ENCODE measurements around the gene TM9SF3.
"Not testable (repeated sequence)": the region's sequence is repeated elsewhere in the genome, so short reads cannot be mapped to it uniquely, and the experiment has no call there.

Gene TM9SF3

GRCh38 chr10:96565774-96566173 is 21.0 kb downstream of the TM9SF3 start:
- no peak for DNase-seq

- no peak for DNase-seq
Measured at GRCh38 chr10:96560966-96561887, 25.6 kb downstream of the TM9SF3 start.

GRCh38 chr10:96560489-96560888 is 26.3 kb downstream of the TM9SF3 start:
- DNase-seq, result no peak

DNA sequence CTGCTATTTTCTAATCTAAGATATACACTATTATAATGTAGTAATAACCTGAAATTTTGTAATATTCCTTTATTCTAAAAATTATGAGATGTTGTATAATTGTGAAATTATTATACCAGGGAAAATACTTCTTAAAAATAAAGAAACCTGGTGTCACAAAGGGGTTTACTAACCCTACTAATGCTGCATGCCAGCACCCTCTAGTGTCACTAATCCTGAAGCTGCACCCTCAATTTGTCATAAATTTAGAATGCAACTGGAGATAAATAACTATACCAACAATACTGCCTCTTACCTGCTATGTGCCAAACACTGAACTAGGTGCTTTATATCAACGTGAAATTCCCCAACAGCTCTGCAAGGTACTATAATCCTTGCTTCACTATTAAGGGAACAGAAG is 30.8 kb downstream of the TM9SF3 start:
- DNase-seq, result no peak

DNA sequence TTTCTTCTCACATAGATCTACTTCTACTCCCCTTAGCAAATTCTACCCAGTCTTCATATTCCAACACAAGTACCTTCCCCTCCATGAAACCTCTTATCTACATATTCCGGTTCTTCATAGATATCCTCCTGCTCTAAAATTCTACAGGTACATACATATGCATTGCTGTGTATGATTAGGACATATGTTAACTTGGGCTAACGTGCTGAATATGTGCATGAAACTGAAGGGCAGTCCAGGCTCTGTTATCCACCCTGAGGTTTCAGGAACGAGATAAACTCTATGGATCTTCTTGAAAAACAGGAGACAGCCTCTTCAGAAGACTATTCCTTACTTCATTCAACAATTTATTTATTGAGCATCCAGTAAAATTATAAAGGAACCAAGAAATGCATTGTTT is 31.5 kb downstream of the TM9SF3 start:
- no peak for DNase-seq

- DNase-seq, result no peak
Measured at GRCh38 chr10:96548589-96548988, 38.2 kb downstream of the TM9SF3 start.

GRCh38 chr10:96545558-96545957 is 41.3 kb downstream of the TM9SF3 start:
- DNase-seq, result not testable (repeated sequence)

DNA sequence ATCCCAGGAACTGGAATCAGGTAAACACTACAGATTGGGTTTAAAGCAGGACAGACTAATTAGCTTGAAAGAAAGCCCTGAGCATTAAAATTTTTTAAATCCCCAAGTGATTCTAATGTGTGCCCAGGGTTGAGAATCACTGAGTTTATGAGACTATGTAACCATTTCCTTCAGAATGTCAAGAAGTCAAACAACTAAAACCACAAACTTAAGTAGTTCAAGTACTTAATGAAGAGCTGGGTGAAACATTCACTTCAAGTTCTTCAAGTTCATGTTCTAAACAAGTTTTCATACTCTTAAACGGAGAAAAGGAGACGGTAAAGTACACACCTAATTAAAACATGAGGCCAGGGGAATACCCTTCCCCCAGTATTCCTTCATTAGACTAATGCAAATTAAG is 44.9 kb downstream of the TM9SF3 start:
- DNase-seq, result no peak

DNA sequence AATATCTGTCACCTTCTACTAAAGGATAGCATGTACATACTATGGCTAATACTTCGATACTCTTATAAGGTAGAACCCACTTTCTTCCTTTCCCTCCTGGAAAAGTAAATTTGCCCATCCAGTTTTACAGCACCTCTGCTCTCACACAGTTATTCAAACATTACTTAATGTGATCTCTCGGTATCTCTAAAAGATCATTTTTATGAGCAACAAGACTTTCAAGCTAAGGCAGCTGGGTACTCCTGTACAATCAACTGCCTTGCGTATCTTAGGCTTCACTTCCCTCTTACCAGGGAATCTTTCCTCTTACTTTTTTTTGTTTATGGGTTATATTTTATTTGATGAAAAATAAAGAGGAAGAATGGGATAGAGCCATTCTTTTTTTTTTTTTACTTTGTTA is 46.6 kb downstream of the TM9SF3 start:
- DNase-seq, result no peak

DNA sequence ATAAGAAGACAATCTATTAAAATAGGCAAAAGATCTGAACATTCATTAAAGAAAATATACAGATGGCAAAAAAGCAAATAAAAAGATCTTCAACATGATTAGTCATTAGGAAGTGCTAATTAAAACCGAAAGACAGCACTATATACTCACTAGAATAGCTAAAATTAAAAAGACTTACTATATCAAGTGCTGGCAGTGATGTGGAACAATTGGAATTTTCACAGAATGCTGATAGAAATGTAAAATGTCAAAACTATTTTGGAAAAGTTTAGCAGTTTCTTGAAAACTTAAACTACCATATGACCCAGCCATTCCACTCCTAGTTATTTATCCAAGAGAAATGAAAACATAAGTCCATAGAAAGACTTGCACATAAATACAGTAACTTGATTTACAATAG is 48.1 kb downstream of the TM9SF3 start:
- no peak for DNase-seq

DNA sequence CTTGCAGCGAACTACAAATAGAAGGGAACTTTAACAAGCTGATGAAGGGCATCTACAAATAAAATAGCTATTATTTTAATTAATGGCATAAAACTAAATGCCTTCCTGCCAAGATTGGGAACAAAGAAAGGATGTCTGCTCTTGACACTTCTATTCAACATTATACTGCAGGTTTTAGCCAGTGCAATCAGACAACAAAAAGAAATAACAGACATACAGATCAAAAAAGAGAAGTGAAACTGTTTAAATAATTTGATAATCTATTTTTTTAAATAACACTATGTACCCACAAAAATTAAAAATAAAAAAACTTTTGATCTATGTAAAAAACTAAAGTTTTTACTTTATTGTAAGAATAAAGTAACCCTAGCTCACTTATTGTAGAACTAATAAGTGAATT is 50.7 kb downstream of the TM9SF3 start:
- DNase-seq, result no peak

- DNase-seq, result no peak
Measured at GRCh38 chr10:96532523-96532922, 54.3 kb downstream of the TM9SF3 start.

GRCh38 chr10:96529634-96530279 is 57.1 kb downstream of the TM9SF3 start:
- no peak for DNase-seq

- DNase-seq, result no peak
Measured at GRCh38 chr10:96524741-96525140, 62.1 kb downstream of the TM9SF3 start.

- no peak for DNase-seq
Measured at GRCh38 chr10:96517284-96517683, 69.5 kb downstream of the TM9SF3 start.

DNA sequence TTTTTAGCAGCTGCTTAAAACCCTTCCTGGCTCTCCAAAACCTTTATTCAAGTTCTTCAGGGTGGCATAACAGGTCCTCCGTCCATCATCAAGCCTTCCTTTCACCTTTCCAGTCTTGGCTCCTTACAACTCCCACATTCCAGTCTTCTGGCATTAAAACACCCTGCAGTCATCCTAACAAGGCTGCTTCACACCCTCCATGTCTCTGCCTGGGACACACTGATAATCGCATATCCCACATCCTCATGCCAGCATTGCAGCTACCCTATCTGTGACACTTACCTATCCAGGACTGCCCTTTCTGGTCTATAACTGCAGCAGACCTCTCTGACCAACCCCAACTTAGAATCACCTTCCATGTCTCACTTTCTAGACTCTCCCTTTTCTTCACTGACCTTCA is 70.5 kb downstream of the TM9SF3 start:
- DNase-seq, result no peak

GRCh38 chr10:96513698-96514561 is 72.9 kb downstream of the TM9SF3 start, which contains the start of gene TLL2:
Gene TLL2, minus strand, starts transcription at chr10:96513926. Its CDS starts 241 bp downstream, at chr10:96513685.
- peak; percentile 75 for DNase-seq

- no peak for DNase-seq
Measured at GRCh38 chr10:96513305-96513697, 73.5 kb downstream of the TM9SF3 start.

DNA sequence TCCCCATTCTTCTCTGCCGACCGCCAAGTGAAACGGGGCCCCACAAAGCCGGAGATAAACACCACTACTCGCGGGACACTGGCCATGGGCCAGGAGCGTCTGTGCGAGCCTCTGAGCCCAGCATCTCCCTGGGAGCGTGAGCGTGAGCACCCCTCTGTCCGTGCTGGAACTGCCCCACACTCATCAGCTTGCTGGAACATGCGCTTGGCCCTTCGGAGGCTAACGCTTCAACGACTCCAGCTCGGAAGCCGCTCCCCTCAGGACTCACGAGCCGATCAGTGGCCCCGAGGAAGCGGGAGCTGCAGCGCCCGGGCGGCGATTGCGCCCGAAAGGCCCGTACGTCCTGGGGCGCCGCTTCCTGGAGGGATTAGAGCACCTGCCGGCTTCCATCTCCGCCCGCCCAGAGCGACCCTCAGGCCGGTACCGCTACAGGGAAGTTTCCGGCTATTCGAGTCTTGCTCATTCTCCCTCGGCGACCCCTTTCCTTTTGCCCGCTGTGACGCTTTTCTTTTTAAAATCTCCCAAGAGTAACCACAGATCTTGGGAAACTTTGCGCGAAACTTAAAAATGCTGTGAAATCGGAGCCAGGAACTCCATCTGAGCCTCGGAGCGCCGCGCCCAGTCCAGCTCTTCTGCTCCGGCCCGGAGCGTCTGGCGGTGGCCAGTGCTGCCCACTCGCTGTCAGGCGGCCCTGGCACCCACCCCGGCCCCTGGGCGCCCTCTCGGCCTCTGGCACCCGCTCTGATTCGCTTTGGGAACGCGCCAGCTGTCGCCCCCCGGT is 74.1 kb downstream of the TM9SF3 start:
- DNase-seq, result no peak

- DNase-seq, result no peak
Measured at GRCh38 chr10:96511044-96511945, 75.5 kb downstream of the TM9SF3 start.

DNA sequence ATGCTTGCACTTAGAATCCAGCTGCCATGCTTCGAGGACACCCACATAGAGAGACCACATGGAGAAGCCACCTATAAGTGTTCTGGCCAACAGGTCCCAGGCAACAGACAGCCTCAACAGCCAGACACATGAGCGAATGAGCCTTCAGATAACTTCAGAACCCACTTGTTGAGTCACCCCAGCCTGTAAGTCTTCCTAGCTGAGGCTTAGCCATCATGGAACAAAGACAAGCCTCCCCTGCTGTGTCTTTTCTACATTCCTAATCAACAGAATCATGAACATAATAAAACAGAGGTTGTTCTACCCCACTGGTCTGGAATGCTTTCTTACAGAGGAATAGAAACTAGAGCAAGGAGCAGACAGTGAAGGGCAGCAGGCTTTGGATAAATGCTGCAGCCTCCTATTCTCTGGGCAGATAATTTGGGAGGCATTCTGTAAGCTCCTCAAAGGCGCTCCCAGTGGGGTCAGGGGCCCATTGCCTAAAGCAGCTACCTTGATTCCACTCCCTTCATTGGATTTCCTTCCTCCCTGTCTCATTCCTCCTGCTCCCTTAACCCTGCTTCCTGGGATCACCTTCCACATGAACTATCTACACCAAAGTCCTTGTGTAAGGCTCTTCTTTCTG is 77.7 kb downstream of the TM9SF3 start:
- no peak for DNase-seq
